ENCODE data around the gene HEATR5A. TPM values are rescaled to one million over a fixed set of nuclear protein-coding genes. Genes with fewer than 3 reads are reported as not detected.

Gene HEATR5A
- total and polyA plus RNA-seq, 2 of the 13 experiments (the other 11 are each of a cell fraction or from before 2014, with no cell fraction given) = 36.4 to 105 TPM

DNA sequence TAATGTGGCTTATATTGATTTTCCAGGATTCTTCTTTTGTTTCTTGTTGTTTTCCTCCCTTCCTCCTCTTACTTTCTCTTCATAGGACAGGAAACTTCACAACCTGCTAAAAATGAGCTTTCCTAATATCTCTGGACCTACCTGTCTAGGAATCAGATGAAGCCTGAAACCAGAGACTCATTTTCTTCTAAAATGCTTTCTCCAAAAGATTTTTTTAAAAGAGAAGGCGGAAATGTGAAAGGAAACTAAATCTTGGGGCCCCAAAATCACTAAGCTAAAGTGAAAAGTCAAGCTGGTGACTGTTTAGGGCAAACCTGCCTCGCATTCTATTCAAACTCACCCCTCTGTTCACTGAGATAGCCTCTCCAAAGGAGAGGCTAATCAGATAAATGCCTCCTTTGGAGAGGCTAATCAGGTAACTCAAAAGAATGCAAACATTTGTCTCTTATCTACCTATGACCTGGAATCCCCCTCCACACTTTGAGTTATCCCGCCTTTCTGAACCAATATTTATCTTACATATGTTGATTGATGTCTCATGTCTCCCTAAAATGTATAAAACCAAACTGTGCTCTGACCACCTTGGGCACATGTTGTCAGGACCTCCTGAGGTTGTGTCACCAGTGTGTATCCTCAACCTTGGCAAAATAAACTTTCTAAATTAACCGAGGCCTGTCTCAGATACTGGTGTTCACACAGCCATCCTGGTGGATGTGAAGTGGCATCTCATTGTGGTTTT is 140.0 kb downstream of the HEATR5A start (continued):
- TF ChIP-seq, protein P1, sequence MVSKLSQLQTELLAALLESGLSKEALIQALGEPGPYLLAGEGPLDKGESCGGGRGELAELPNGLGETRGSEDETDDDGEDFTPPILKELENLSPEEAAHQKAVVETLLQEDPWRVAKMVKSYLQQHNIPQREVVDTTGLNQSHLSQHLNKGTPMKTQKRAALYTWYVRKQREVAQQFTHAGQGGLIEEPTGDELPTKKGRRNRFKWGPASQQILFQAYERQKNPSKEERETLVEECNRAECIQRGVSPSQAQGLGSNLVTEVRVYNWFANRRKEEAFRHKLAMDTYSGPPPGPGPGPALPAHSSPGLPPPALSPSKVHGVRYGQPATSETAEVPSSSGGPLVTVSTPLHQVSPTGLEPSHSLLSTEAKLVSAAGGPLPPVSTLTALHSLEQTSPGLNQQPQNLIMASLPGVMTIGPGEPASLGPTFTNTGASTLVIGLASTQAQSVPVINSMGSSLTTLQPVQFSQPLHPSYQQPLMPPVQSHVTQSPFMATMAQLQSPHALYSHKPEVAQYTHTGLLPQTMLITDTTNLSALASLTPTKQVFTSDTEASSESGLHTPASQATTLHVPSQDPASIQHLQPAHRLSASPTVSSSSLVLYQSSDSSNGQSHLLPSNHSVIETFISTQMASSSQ (IDR thresholded peaks at IDR 0.05; ENCODE audit: low read depth) = peak; percentile 69
- TF ChIP-seq, protein P1 (CRISPR knock-in tag; IDR thresholded peaks at IDR 0.05; ENCODE audit: borderline replicate concordance) = peak; percentile 87; the same call in 1 of the 2 replicates
- TF ChIP-seq, protein P2, sequence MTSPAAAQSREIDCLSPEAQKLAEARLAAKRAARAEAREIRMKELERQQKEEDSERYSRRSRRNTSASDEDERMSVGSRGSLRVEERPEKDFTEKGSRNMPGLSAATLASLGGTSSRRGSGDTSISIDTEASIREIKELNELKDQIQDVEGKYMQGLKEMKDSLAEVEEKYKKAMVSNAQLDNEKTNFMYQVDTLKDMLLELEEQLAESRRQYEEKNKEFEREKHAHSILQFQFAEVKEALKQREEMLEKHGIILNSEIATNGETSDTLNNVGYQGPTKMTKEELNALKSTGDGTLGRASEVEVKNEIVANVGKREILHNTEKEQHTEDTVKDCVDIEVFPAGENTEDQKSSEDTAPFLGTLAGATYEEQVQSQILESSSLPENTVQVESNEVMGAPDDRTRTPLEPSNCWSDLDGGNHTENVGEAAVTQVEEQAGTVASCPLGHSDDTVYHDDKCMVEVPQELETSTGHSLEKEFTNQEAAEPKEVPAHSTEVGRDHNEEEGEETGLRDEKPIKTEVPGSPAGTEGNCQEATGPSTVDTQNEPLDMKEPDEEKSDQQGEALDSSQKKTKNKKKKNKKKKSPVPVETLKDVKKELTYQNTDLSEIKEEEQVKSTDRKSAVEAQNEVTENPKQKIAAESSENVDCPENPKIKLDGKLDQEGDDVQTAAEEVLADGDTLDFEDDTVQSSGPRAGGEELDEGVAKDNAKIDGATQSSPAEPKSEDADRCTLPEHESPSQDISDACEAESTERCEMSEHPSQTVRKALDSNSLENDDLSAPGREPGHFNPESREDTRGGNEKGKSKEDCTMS (CRISPR knock-in tag; conservative IDR thresholded peaks at IDR 0.05) = no peak
- peak; percentile 42; the same call in 1 of the 2 replicates for TF ChIP-seq FOXA1 (IDR thresholded peaks at IDR 0.05)
- peak; percentile 85 for TF ChIP-seq FOXA1 (CRISPR knock-in tag; IDR thresholded peaks at IDR 0.05)
- TF ChIP-seq NCOA1 (CRISPR knock-in tag; IDR thresholded peaks at IDR 0.05) = peak; percentile 94
- no peak for TF ChIP-seq ZNF451 (CRISPR knock-in tag; IDR thresholded peaks at IDR 0.05)
- TF ChIP-seq ZFAT (CRISPR knock-in tag; conservative IDR thresholded peaks at IDR 0.05) = no peak
- TF ChIP-seq KLF12 (CRISPR knock-in tag; IDR thresholded peaks at IDR 0.05; ENCODE audit: borderline replicate concordance) = no peak
- TF ChIP-seq ZNF468 (CRISPR knock-in tag; IDR thresholded peaks at IDR 0.05) = no peak
- TF ChIP-seq MEIS2 (CRISPR knock-in tag; IDR thresholded peaks at IDR 0.05) = peak; percentile 49; the same call in 1 of the 2 replicates
- TF ChIP-seq ZNF121 (CRISPR knock-in tag; IDR thresholded peaks at IDR 0.05) = no peak
- TF ChIP-seq, protein P3, sequence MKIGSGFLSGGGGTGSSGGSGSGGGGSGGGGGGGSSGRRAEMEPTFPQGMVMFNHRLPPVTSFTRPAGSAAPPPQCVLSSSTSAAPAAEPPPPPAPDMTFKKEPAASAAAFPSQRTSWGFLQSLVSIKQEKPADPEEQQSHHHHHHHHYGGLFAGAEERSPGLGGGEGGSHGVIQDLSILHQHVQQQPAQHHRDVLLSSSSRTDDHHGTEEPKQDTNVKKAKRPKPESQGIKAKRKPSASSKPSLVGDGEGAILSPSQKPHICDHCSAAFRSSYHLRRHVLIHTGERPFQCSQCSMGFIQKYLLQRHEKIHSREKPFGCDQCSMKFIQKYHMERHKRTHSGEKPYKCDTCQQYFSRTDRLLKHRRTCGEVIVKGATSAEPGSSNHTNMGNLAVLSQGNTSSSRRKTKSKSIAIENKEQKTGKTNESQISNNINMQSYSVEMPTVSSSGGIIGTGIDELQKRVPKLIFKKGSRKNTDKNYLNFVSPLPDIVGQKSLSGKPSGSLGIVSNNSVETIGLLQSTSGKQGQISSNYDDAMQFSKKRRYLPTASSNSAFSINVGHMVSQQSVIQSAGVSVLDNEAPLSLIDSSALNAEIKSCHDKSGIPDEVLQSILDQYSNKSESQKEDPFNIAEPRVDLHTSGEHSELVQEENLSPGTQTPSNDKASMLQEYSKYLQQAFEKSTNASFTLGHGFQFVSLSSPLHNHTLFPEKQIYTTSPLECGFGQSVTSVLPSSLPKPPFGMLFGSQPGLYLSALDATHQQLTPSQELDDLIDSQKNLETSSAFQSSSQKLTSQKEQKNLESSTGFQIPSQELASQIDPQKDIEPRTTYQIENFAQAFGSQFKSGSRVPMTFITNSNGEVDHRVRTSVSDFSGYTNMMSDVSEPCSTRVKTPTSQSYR (CRISPR knock-in tag; IDR thresholded peaks at IDR 0.05; ENCODE audit: borderline replicate concordance) = peak; percentile 53; the same call in 1 of the 2 replicates
